AG04449 (cell line): ENCODE results near the gene PAIP2.

Experiments used
- CTCF ChIA-PET: fragments of 350-600 bp; formaldehyde crosslinking; extraction: SDS; loops from one replicate; lab custom pipeline; 2021; ENCODE audit warnings: antibody characterized with exemption; lab: Yijun Ruan, JAX
- POLR2A ChIA-PET: fragments of 400-600, 350-600 bp; formaldehyde crosslinking; extraction: SDS; loops from one replicate; lab custom pipeline; 2020; ENCODE audit warnings: antibody characterized with exemption, inconsistent platforms; lab: Yijun Ruan, JAX
- DNase-seq: peaks from one replicate; pipeline ENCODE4 v3.0.0-alpha.2; 2010; ENCODE audit warnings: low read depth, low spot score
- H3K4me3 ChIP-seq: 2 replicates; pipeline ENCODE4 v1.5.1; 2011; ENCODE audit warnings: low read depth, mild to moderate bottlenecking, control low read depth, low read length
- TF ChIP-seq, protein P1 (sequence below): IDR thresholded peaks from one replicate; pipeline ENCODE4 v1.5.1; 2011; ENCODE audit warnings: mild to moderate bottlenecking, moderate library complexity, low read length, control low read depth, inconsistent platforms; ENCODE audit not compliant: insufficient read depth; ENCODE audit errors: missing control alignments

PAIP2 gene

DNA sequence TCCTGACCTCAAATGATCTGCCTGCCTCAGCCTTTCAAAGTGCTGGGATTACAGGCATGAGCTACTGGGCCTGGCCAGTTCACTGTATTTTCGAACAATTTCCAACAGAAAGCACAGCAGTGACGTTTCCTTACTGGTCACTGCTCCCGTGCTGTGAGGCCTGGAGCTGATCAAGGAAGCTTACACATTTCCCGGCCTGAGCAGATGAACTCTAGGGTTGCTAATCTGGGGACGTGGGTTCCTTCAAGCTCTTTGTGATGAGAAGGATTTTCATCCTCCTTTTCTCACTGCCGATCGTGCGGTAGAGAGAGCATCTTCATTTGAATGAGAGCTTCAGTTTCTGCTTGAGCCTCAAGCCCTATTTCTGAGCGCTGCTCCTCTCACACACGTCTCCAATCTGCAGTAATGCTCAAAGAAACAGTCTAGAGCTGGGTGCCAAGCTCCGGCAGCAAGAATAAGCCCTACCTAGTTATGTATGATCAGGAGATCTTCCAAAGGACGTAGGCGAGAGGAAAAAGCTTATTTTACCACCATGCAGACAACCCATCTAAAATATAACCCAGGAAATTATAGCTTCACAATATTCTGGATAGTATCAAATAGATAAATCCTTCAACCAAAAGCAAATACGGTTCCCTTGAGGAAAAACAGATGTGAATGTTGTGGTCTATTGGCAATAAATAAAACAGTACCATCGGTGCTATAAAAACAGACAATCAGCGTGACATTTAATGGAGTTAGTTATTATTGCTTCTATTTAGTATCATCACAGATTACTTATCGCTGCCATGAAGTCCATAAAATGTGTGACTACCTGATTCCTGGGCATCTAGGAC is 69.6 kb downstream of the PAIP2 start:
- CTCF ChIA-PET, result interaction anchor here (0.9 to 9.7 kb wide), 8 partner anchors 9 to 221 kb away, joined by 3 to 103 read pairs (median 4); partner anchors contain the start of gene PAIP2
- DNase-seq, result no peak

DNA sequence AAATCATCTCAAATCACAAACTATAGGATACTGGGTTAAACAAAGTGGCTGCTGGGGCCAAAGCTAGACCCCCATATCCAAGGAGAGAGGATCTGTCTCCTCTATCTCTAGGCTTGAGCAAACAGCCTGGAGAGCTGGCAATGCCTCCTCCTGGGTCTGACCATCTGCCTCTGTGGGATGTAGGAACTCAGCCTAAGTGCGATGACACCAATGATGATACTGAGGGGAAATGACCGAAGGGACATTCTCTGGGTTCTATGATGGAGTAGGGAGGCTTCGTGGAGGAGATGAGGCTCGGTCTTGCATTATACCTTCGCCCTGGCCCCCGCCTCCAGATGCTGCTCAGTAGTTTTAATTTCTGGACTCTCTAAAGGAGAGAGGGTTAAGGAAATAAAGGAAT is 71.5 kb downstream of the PAIP2 start:
- TF ChIP-seq, protein P1, sequence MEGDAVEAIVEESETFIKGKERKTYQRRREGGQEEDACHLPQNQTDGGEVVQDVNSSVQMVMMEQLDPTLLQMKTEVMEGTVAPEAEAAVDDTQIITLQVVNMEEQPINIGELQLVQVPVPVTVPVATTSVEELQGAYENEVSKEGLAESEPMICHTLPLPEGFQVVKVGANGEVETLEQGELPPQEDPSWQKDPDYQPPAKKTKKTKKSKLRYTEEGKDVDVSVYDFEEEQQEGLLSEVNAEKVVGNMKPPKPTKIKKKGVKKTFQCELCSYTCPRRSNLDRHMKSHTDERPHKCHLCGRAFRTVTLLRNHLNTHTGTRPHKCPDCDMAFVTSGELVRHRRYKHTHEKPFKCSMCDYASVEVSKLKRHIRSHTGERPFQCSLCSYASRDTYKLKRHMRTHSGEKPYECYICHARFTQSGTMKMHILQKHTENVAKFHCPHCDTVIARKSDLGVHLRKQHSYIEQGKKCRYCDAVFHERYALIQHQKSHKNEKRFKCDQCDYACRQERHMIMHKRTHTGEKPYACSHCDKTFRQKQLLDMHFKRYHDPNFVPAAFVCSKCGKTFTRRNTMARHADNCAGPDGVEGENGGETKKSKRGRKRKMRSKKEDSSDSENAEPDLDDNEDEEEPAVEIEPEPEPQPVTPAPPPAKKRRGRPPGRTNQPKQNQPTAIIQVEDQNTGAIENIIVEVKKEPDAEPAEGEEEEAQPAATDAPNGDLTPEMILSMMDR, result no peak
- no peak overlapping the region for H3K4me3 ChIP-seq
- ChIA-PET CTCF (interaction anchor here (2.2 to 9.7 kb wide), 2 partner anchors 9 to 103 kb away, joined by 7 to 103 read pairs; no protein-coding TSS in a partner anchor), POLR2A (no interaction called here)
- DNase-seq, result no peak

More for the DNA sequence above, 69.6 kb downstream of the PAIP2 start:
- TF ChIP-seq, protein P1, result no peak
- no peak overlapping the region for H3K4me3 ChIP-seq
- POLR2A ChIA-PET, result interaction anchor here (0.6 to 1.4 kb wide), 3 partner anchors 28 to 566 kb away, joined by 3 to 5 read pairs (median 4); partner anchors contain the start of gene DNAJC18

DNA sequence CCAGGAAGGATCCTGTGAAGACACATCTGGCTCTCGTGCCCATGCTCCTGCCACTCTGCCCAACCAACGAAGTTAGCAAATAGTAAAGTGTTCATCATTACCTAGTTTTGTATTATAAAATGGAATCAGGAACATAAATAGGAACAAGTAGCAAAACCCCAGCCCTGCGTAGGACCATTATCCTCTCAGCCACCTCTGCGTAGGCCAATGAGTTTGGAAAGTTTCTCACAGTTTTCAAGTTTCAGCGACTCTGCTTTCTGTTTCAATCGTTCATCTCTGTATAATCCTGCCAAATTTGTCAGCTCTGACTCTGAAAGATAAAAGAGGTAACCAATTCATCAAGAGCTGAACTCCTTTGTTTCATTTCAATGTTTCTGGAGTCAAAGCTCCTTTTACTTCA is 72.3 kb downstream of the PAIP2 start:
- ChIA-PET POLR2A (no interaction called here), CTCF (interaction anchor here (0.9 to 9.7 kb wide), 4 partner anchors 9 to 103 kb away, joined by 3 to 103 read pairs (median 5); partner anchors contain the start of gene STING1)
- H3K4me3 ChIP-seq, result no peak overlapping the region
- TF ChIP-seq, protein P1, result no peak
- DNase-seq, result no peak

DNA sequence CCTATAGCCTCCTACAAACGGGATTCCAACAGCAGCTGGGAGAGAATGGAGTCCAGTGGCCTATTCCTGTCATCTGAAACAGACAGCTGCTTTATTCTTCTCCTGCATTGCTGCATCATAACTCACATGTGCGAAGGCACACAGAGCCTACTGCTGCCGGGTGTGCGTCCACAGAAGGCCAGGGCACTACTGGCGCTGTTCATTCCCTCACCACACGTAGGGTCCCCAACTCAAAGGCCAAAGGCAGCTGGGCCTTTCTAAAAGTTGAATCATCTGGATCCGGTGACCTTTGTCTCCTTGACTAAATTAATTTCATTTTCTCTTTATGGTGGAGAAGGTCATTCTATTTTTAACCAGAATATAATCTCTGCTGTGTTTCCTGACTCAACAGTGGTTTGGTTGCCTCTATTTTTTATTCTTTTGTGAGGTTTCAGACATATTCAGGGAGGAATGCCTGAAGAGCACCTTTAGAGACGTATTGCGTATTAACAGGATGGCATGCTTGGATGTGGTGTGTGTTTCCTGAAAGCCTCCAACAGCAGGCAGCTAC is 73.0 kb downstream of the PAIP2 start:
- ChIA-PET CTCF (interaction anchor here (0.9 to 9.7 kb wide), 4 partner anchors 8 to 102 kb away, joined by 3 to 103 read pairs (median 5); partner anchors contain the start of gene STING1), POLR2A (no interaction called here)
- H3K4me3 ChIP-seq, result no peak overlapping the region
- no peak for DNase-seq
- TF ChIP-seq, protein P1, result no peak

DNA sequence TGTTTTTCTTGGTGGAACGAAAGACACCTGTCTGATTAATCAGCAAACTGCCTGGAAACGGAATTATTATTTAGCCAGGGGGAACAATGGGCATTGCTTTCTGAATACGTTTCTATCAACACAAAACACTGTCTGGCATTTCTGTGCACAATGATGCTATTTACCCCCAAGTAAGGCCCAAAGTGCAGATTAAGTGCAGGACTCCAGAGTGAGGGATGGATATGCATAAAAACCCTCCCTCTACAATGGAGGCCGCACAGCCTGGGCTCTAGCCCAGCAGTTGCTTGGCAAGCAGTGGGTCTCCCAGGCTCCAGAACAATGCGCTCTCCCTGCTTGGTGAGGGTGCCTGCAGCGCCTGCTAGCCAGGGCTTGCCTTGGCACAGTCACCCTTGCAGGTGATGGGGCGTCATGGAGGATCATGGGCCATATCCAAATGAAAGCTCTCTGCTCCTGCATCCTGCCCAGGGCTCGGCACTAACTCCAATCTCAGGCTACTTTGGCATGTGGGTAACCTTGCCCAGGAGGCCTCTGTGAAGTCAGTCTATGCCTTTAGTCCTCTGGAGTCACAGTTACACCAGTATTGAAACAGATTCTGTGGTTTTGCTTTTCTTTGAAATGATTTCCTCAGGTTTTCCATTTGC is 73.7 kb downstream of the PAIP2 start:
- POLR2A ChIA-PET, result no interaction called here
- TF ChIP-seq, protein P1, result no peak
- CTCF ChIA-PET, result interaction anchor here (1.2 to 9.7 kb wide), 4 partner anchors 7 to 218 kb away, joined by 3 to 103 read pairs (median 6); partner anchors contain the start of gene STING1
- H3K4me3 ChIP-seq, result no peak overlapping the region
- no peak for DNase-seq

DNA sequence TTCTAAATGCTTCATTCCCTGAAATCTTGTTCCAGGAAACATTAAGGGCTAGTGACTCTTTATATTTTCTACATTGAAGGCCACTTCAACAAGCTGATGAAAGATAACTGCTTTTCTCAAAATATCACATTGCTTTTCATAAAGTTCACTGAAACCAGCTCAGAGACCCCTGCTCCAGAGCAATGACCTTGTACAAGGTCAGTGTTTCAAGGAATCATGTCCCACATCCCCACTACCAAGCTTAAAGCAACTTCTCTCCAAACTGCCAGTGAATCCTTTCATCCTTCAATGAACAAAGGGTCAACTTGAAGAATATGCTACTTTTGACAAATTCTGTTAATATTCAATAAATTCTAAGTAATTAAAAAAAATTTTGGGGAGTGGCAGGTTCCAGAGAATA is 74.2 kb downstream of the PAIP2 start:
- no peak overlapping the region for H3K4me3 ChIP-seq
- TF ChIP-seq, protein P1, result no peak
- ChIA-PET POLR2A (no interaction called here), CTCF (interaction anchor here (1.5 to 9.7 kb wide), 2 partner anchors 101 to 218 kb away, joined by 5 to 103 read pairs; no protein-coding TSS in a partner anchor)
- no peak for DNase-seq
